Endothelial cell (in vitro differentiated cells): ENCODE measurements around the gene LRG1. TPM values are rescaled to one million over a fixed set of nuclear protein-coding genes. Genes with fewer than 3 reads are reported as not detected.

Source experiments
- DNase-seq: peaks from one replicate; pipeline ENCODE4 v3.0.0; 2021; ENCODE audit warnings: low spot score
- H3K27ac Mint-ChIP-seq: one replicate; pipeline ENCODE4 v1.8.0; 2021; ENCODE audit warnings: mixed read lengths, inconsistent platforms; ENCODE audit not compliant: unreplicated experiment
- H3K27me3 Mint-ChIP-seq: one replicate; pipeline ENCODE4 v1.8.0; 2021; ENCODE audit warnings: mild to moderate bottlenecking, moderate library complexity, mixed read lengths, inconsistent platforms; ENCODE audit not compliant: unreplicated experiment
- H3K36me3 Mint-ChIP-seq: one replicate; pipeline ENCODE4 v1.8.0; 2021; ENCODE audit warnings: mild to moderate bottlenecking, low read depth, mixed read lengths, inconsistent platforms; ENCODE audit not compliant: unreplicated experiment
- H3K4me1 Mint-ChIP-seq: one replicate; pipeline ENCODE4 v1.8.0; 2021; ENCODE audit warnings: mild to moderate bottlenecking, mixed read lengths, inconsistent platforms; ENCODE audit not compliant: unreplicated experiment
- H3K4me3 Mint-ChIP-seq: one replicate; pipeline ENCODE4 v1.8.0; 2021; ENCODE audit warnings: mild to moderate bottlenecking, mixed read lengths, inconsistent platforms; ENCODE audit not compliant: unreplicated experiment
- H3K9me3 Mint-ChIP-seq: one replicate; pipeline ENCODE4 v1.8.0; 2021; ENCODE audit warnings: mixed read lengths, inconsistent platforms; ENCODE audit not compliant: unreplicated experiment
- CTCF ChIP-seq: fragments of 200-600 bp; sonication (generic); IDR thresholded peaks from one replicate; pipeline ENCODE4 v1.5.0; 2021; ENCODE audit warnings: antibody characterized with exemption; ENCODE audit not compliant: unreplicated experiment
- total RNA-seq: library from RNA; stranded (reverse); fragmentation: NEBNext Ultra II Directional; extraction: Animal tissue kit (Norgen Biotek cat#: 25700); gene quantifications from one replicate; pipeline ENCODE4 v1.2.1, GENCODE V29; 2021; ENCODE audit not compliant: unreplicated experiment

Gene LRG1
- total RNA-seq, 1 donor from 2014 or later = 2.2 TPM

GRCh38 chr19:4582980-4583842 lies 43.4 kb upstream of the LRG1 start:
- H3K27me3 Mint-ChIP-seq = peaks cover 20% of the 10 kb centered on the region
- H3K4me1 Mint-ChIP-seq = peaks cover 7% of the 10 kb centered on the region
- no peak overlapping the region for H3K27ac Mint-ChIP-seq
- H3K9me3 Mint-ChIP-seq = no peaks in the 10 kb centered on the region
- H3K36me3 Mint-ChIP-seq = no peaks in the 10 kb centered on the region
- no peak overlapping the region for H3K4me3 Mint-ChIP-seq
- no peak for DNase-seq
- no peak for TF ChIP-seq CTCF

DNA sequence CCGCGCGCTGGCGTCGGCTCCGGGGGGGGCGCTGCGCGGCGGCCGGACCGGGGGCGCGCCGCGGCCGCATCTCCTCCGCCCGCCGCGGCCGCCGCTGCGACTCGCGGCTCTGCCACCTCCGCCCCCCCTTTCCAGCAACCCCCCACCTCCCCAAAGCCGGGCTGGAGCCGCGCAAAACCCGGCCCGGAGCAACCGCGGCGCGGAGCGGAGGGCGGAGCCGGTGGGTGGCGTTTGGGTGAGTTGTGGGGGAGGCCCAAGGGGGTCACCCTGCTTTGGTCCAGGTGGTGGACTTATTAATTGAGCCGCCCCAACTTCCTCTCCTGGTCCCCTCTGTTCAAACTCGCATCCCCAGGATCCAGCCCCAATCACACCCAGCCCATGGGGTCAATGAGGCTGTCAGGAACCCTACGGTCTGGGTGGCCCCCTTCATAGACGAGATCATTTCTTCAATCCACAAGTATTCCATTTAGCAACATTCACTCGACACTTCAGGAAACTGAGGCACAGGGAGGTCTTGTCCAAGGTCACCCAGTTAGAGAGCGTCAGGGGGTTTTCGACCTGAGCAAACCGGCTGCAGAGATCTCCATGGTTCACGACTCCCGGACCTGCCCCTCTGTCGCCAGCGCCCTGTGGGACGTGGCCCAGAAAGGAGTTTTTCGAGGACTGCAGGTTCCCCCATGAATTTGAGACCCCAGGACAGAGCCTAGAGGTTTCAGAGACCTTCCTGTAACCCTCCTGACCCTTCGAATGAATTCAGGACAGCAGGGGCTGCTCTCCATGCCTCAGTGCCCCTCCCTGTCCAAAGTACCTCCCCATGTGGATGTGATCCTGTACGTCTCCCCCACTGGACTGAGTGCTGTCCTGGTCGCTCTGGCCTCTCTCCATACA lies 42.1 kb upstream of the LRG1 start:
- peak overlapping the region; percentile 78 for H3K4me3 Mint-ChIP-seq

GRCh38 chr19:4580961-4581665 lies 41.3 kb upstream of the LRG1 start:
- no peaks in the 10 kb centered on the region for H3K9me3 Mint-ChIP-seq
- no peak for DNase-seq
- peaks cover 23% of the 10 kb centered on the region for H3K27me3 Mint-ChIP-seq
- peaks cover 10% of the 10 kb centered on the region for H3K4me1 Mint-ChIP-seq
- H3K27ac Mint-ChIP-seq = no peak overlapping the region
- peak overlapping the region; percentile 84 for H3K4me3 Mint-ChIP-seq
- H3K36me3 Mint-ChIP-seq = no peaks in the 10 kb centered on the region
- no peak for TF ChIP-seq CTCF

More for the DNA sequence above, 42.1 kb upstream of the LRG1 start:
- Mint-ChIP-seq H3K4me1 (peaks cover 10% of the 10 kb centered on the region), H3K27ac (peak overlapping the region; percentile 23), H3K27me3 (peaks cover 20% of the 10 kb centered on the region), H3K9me3 (no peaks in the 10 kb centered on the region), H3K36me3 (no peaks in the 10 kb centered on the region)
- DNase-seq = no peak
- TF ChIP-seq CTCF = no peak

DNA sequence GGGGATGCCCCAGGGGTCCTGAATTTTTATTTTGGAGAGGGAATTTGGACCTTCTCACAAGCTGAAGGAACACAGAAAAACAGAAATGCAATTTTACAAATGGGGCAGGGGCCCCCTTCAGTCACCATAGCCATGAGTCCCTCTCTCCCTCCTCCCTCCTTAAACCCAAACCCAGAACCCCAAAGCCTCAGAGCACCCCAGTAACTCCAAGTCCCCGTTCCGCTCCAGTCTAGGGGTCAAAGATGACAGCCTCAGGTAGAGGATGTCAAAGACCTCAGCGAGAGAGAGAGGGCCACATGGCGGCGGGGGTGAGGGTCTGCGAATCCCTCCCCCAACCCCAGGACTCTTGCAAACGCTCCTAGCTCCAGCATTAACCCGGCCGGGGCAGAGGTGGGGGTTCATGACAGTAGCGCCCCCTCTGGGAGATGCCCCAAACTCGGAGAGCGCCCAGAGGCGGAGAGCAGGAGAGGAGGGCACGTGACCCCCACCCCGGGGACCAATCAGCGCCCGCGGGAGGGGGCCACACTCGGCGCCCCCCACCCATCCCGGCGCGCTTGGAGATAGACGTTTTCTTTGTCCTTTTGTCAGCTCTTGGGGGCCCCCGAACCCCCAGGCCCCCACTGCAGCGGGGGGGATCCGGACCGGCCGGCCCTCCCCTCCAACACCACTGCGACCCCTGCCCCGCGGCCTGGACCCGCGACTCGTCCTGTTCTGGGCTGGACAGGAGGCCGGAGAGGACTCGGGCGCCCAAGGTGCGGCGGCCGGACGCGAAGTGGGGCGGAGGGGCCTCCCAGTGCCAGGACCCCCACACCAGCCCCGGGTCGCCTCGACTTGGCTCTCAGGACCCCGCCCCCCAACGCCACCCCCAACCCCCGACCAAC lies 40.4 kb upstream of the LRG1 start:
- Mint-ChIP-seq H3K4me3 (peak overlapping the region; percentile 65), H3K27me3 (peaks cover 21% of the 10 kb centered on the region), H3K27ac (no peak overlapping the region), H3K36me3 (no peaks in the 10 kb centered on the region), H3K9me3 (no peaks in the 10 kb centered on the region), H3K4me1 (peaks cover 17% of the 10 kb centered on the region)
- TF ChIP-seq CTCF = no peak
- no peak for DNase-seq
